ENCODE data around the gene NOC4L. TPM values are rescaled to one million over a fixed set of nuclear protein-coding genes. Genes with fewer than 3 reads are reported as not detected.

NOC4L gene
- polyA plus RNA-seq, 3 donors, result 7.3 to 18.0 (median 17.9) TPM

GRCh38 chr12:132172619-132173018 is 28.4 kb downstream of the NOC4L start:
- Histone ChIP-seq H3K4me1 (ENCODE audit: control insufficient read depth in 1 of 2, insufficient read depth in 2 of 2, low read length in 2 of 2) (no peaks in the 10 kb centered on the region), H3K4me3 (replicated peaks in 1 of 3; ENCODE audit: low read depth in 2 of 3, low read length in 3 of 3) (no peak overlapping the region), H3K4me2 (replicated peaks; ENCODE audit: extremely low read depth, low read length, poor library complexity, severe bottlenecking) (no peak overlapping the region), H3K27me3 (ENCODE audit: control insufficient read depth in 2 of 2, insufficient read depth in 2 of 2, low read length in 2 of 2) (peaks cover 0 to 9% of the 10 kb centered on the region in 2 donors), H3K27ac (ENCODE audit: low read depth in 1 of 2, low read length in 2 of 2) (no peak overlapping the region), H3K9me3 (replicated peaks in 1 of 2; ENCODE audit: control insufficient read depth in 1 of 2, insufficient read depth in 1 of 2, low read length in 2 of 2) (no peaks in the 10 kb centered on the region), H4K20me1 (ENCODE audit: insufficient read depth, low read length) (no peaks in the 10 kb centered on the region), H2AFZ (ENCODE audit: insufficient read depth, low read depth, low read length, poor library complexity, severe bottlenecking) (no peak overlapping the region), H3K9ac (ENCODE audit: insufficient read depth, low read length, poor library complexity, severe bottlenecking) (no peak overlapping the region), H3K36me3 (replicated peaks in 1 of 2; ENCODE audit: control insufficient read depth in 1 of 2, insufficient read depth in 2 of 2, low read length in 2 of 2) (no peaks in the 10 kb centered on the region), H3K79me2 (ENCODE audit: insufficient read depth, low read length) (no peaks in the 10 kb centered on the region)
- intact Hi-C loops (cut with micrococcal nuclease), result no loop called here
- Mint-ChIP-seq H3K4me3 (peak overlapping the region in 1 of 2 donors; percentile 1), H3K27ac (no peak overlapping the region), H3K27me3 (ENCODE audit: low read depth in 3 of 3) (peaks cover 12 to 44% (median 20%) of the 10 kb centered on the region in 3 donors), H3K36me3 (no peaks in the 10 kb centered on the region), H3K9me3 (peaks cover 0 to 2% (median 0%) of the 10 kb centered on the region in 7 donors), H3K4me1 (peaks cover 1% of the 10 kb centered on the region)
- 34% methylated on average over 15 of the region's 15 CpGs for WGBS (ENCODE audit: insufficient coverage)
- TF ChIP-seq CTCF (IDR thresholded peaks at IDR 0.05), result no peak
- no peak for DNase-seq

GRCh38 chr12:132173135-132174014 is 29.1 kb downstream of the NOC4L start:
- no peaks in the 10 kb centered on the region for H3K36me3 ChIP-seq (replicated peaks in 1 of 2; ENCODE audit: control insufficient read depth in 1 of 2, insufficient read depth in 2 of 2, low read length in 2 of 2)
- Mint-ChIP-seq H3K4me1 (peaks cover 5% of the 10 kb centered on the region), H3K9me3 (peaks cover 0 to 2% (median 0%) of the 10 kb centered on the region in 7 donors), H3K36me3 (no peaks in the 10 kb centered on the region), H3K27ac (no peak overlapping the region), H3K4me3 (no peak overlapping the region), H3K27me3 (ENCODE audit: low read depth in 3 of 3) (peaks cover 12 to 42% (median 20%) of the 10 kb centered on the region in 3 donors)
- intact Hi-C loops (cut with micrococcal nuclease), result no loop called here
- no peak overlapping the region for H3K4me3 ChIP-seq (replicated peaks in 1 of 3; ENCODE audit: low read depth in 2 of 3, low read length in 3 of 3)
- peaks cover 0 to 9% of the 10 kb centered on the region in 2 donors for H3K27me3 ChIP-seq (ENCODE audit: control insufficient read depth in 2 of 2, insufficient read depth in 2 of 2, low read length in 2 of 2)
- no peaks in the 10 kb centered on the region for H4K20me1 ChIP-seq (ENCODE audit: insufficient read depth, low read length)
- no peak overlapping the region for H2AFZ ChIP-seq (ENCODE audit: insufficient read depth, low read depth, low read length, poor library complexity, severe bottlenecking)
- no peak for DNase-seq
- H3K4me2 ChIP-seq (replicated peaks; ENCODE audit: extremely low read depth, low read length, poor library complexity, severe bottlenecking), result no peak overlapping the region
- H3K9ac ChIP-seq (ENCODE audit: insufficient read depth, low read length, poor library complexity, severe bottlenecking), result no peak overlapping the region
- TF ChIP-seq CTCF (IDR thresholded peaks at IDR 0.05), result no peak
- no peak overlapping the region for H3K27ac ChIP-seq (ENCODE audit: low read depth in 1 of 2, low read length in 2 of 2)
- H3K79me2 ChIP-seq (ENCODE audit: insufficient read depth, low read length), result no peaks in the 10 kb centered on the region
- H3K4me1 ChIP-seq (ENCODE audit: control insufficient read depth in 1 of 2, insufficient read depth in 2 of 2, low read length in 2 of 2), result peaks cover 1 to 5% of the 10 kb centered on the region in 2 donors
- H3K9me3 ChIP-seq (replicated peaks in 1 of 2; ENCODE audit: control insufficient read depth in 1 of 2, insufficient read depth in 1 of 2, low read length in 2 of 2), result no peaks in the 10 kb centered on the region
- WGBS (ENCODE audit: insufficient coverage), result 40% methylated on average over 24 of the region's 35 CpGs

Measured in CD14-positive monocyte (primary cell).